Neural cell (in vitro differentiated cells): ENCODE data around the gene BCL6.

Experiments used
- EP300 ChIP-seq: fragments of 450-650 bp; conservative IDR thresholded peaks from 2 replicates; pipeline ENCODE4 v1.6.1; 2014; ENCODE audit warnings: antibody characterized with exemption, mild to moderate bottlenecking, moderate library complexity; ENCODE audit not compliant: poor library complexity, severe bottlenecking
- EZH2 ChIP-seq: fragments of 200-600, 300-800 bp; shearing (Covaris generic), sonication (generic); IDR thresholded peaks from 2 replicates; pipeline ENCODE4 v1.6.1; 2014; ENCODE audit warnings: antibody characterized with exemption, low read length, borderline replicate concordance, mild to moderate bottlenecking; ENCODE audit not compliant: insufficient read depth, poor library complexity, severe bottlenecking
- MXI1 ChIP-seq: fragments of 450-650 bp; conservative IDR thresholded peaks from 2 replicates; pipeline ENCODE4 v1.6.1; 2014; ENCODE audit warnings: antibody characterized with exemption, mild to moderate bottlenecking; ENCODE audit not compliant: poor library complexity, severe bottlenecking
- POLR2AphosphoS5 ChIP-seq: IDR thresholded peaks from 2 replicates; pipeline ENCODE4 v1.6.1; 2012
- RAD21 ChIP-seq: fragments of 450-650 bp; conservative IDR thresholded peaks from 2 replicates; pipeline ENCODE4 v1.6.1; 2014; ENCODE audit warnings: antibody characterized with exemption, mild to moderate bottlenecking, moderate library complexity
- REST ChIP-seq: IDR thresholded peaks from 2 replicates; pipeline ENCODE4 v1.6.1; 2012; ENCODE audit warnings: borderline replicate concordance
- TF ChIP-seq, protein P1 (sequence below): fragments of 450-650 bp; IDR thresholded peaks from 2 replicates; pipeline ENCODE4 v1.5.1; 2014; ENCODE audit warnings: antibody characterized with exemption, mild to moderate bottlenecking, moderate library complexity; ENCODE audit not compliant: poor library complexity, severe bottlenecking

GRCh38 chr3:187685948-187686347 lies 59.3 kb downstream of the BCL6 start:
- TF ChIP-seq EP300 (no peak), POLR2AphosphoS5 (no peak), RAD21 (no peak), MXI1 (no peak), REST (no peak), EZH2 (no peak)
- TF ChIP-seq, protein P1, sequence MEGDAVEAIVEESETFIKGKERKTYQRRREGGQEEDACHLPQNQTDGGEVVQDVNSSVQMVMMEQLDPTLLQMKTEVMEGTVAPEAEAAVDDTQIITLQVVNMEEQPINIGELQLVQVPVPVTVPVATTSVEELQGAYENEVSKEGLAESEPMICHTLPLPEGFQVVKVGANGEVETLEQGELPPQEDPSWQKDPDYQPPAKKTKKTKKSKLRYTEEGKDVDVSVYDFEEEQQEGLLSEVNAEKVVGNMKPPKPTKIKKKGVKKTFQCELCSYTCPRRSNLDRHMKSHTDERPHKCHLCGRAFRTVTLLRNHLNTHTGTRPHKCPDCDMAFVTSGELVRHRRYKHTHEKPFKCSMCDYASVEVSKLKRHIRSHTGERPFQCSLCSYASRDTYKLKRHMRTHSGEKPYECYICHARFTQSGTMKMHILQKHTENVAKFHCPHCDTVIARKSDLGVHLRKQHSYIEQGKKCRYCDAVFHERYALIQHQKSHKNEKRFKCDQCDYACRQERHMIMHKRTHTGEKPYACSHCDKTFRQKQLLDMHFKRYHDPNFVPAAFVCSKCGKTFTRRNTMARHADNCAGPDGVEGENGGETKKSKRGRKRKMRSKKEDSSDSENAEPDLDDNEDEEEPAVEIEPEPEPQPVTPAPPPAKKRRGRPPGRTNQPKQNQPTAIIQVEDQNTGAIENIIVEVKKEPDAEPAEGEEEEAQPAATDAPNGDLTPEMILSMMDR, result no peak
